Keratinocyte (primary cell): Measurements from ENCODE around the gene RHAG. TPM values are rescaled to one million over a fixed set of nuclear protein-coding genes. Genes with fewer than 3 reads are reported as not detected.
A peak's percentile ranks its signal among the peaks of the same experiment; 100 is the strongest.

Experiments used
- DNase-seq: peaks from one replicate; pipeline ENCODE4 v3.0.0-alpha.2; 2011; ENCODE audit warnings: low read depth, missing footprints, low spot score
- FAIRE-seq: peaks from 2 replicates; lab custom pipeline; 2011; peaks lifted over from hg19 to GRCh38; lab: Jason Lieb, UNC
- H2AFZ ChIP-seq: 2 replicates; pipeline ENCODE4 v1.6.0; 2012; ENCODE audit warnings: low read length, control low read depth, inconsistent platforms; ENCODE audit not compliant: control insufficient read depth
- H3K27ac ChIP-seq: 2 replicates; pipeline ENCODE4 v1.5.1; 2011; ENCODE audit warnings: low read length; ENCODE audit not compliant: control insufficient read depth, insufficient read depth
- H3K27me3 ChIP-seq: 3 replicates; pipeline ENCODE4 v1.6.0; 2011; ENCODE audit warnings: low read length; ENCODE audit not compliant: control insufficient read depth, insufficient read depth; ENCODE audit errors: extremely low read depth
- H3K36me3 ChIP-seq, 2 experiments: 2 replicates in 1 of 2; 3 replicates in 1 of 2; pipeline ENCODE4 v1.5.1; 2011; ENCODE audit warnings: low read length in 2 of 2, mild to moderate bottlenecking in 1 of 2; ENCODE audit not compliant: control insufficient read depth in 2 of 2, insufficient read depth in 2 of 2; ENCODE audit errors: extremely low read depth in 1 of 2
- H3K4me1 ChIP-seq: 3 replicates; pipeline ENCODE4 v1.5.1; 2011; ENCODE audit warnings: low read length; ENCODE audit not compliant: control insufficient read depth, insufficient read depth; ENCODE audit errors: extremely low read depth
- H3K4me2 ChIP-seq: 3 replicates; pipeline ENCODE4 v1.6.0; 2011; ENCODE audit warnings: low read depth, low read length; ENCODE audit not compliant: control insufficient read depth, insufficient read depth; ENCODE audit errors: extremely low read depth
- H3K4me3 ChIP-seq, 3 experiments: fragments of 200-600 bp in 1 of 3; sonication (generic) in 1 of 3; 2 replicates in 2 of 3; 3 replicates in 1 of 3; pipeline ENCODE4 v1.5.1; 2011 to 2016; ENCODE audit warnings: low read length in 3 of 3, mild to moderate bottlenecking in 3 of 3, control low read depth in 2 of 3, inconsistent platforms in 1 of 3, low read depth in 1 of 3, mixed read lengths in 1 of 3, mixed run types in 1 of 3, moderate library complexity in 1 of 3; ENCODE audit not compliant: control insufficient read depth in 2 of 3, insufficient read depth in 2 of 3; ENCODE audit errors: extremely low read depth in 1 of 3
- H3K79me2 ChIP-seq: 2 replicates; pipeline ENCODE4 v1.6.0; 2012; ENCODE audit warnings: low read length; ENCODE audit not compliant: control insufficient read depth, insufficient read depth
- H3K9ac ChIP-seq: 3 replicates; pipeline ENCODE4 v1.6.0; 2011; ENCODE audit warnings: low read length; ENCODE audit not compliant: control insufficient read depth, insufficient read depth; ENCODE audit errors: extremely low read depth
- H3K9me1 ChIP-seq: 3 replicates; pipeline ENCODE4 v1.6.0; 2011; ENCODE audit warnings: low read length; ENCODE audit not compliant: control insufficient read depth, insufficient read depth; ENCODE audit errors: extremely low read depth
- H3K9me3 ChIP-seq: 2 replicates; pipeline ENCODE4 v1.5.1; 2012; ENCODE audit warnings: low read depth, low read length; ENCODE audit not compliant: control insufficient read depth
- H4K20me1 ChIP-seq: 3 replicates; pipeline ENCODE4 v1.6.0; 2011; ENCODE audit warnings: low read length; ENCODE audit not compliant: control insufficient read depth, insufficient read depth; ENCODE audit errors: extremely low read depth
- EZH2 ChIP-seq: IDR thresholded peaks from one replicate; pipeline ENCODE4 v1.6.1; 2012; ENCODE audit warnings: inconsistent platforms, mild to moderate bottlenecking, low read length, moderate library complexity
- dilution Hi-C: fragments of 300-500 bp; cut with MboI; formaldehyde crosslinking; loops from one replicate; pipeline ENCODE4 v1.7.0; 2020; ENCODE audit warnings: low sequenced_read_pairs; ENCODE audit not compliant: extremely low pct_ligation_motif_present
- polyA plus RNA-seq, 5 experiments: library from polyadenylated mRNA; depleted of rRNA in 3 of 5; stranded (reverse) in 3 of 5; stranded (forward) in 1 of 5; unstranded in 1 of 5; fragments of >200 nt; gene quantifications; 1 replicate in 1 of 5; 2 replicates in 3 of 5; 3 replicates in 1 of 5; pipeline versions ENCODE4 v1.2.1 to v1.2.3, GENCODE V29; 2011 to 2012; ENCODE audit warnings: missing spikeins in 2 of 5, low read depth in 1 of 5, low replicate concordance in 1 of 5
- TF ChIP-seq, protein P1 (sequence below), 3 experiments: IDR thresholded peaks in 1 of 3; conservative IDR thresholded peaks in 1 of 3; optimal IDR thresholded peaks in 1 of 3; 2 replicates in 2 of 3; 3 replicates in 1 of 3; pipeline versions ENCODE3 to v1.5.1; 2011; ENCODE audit warnings: low read length in 3 of 3, mild to moderate bottlenecking in 3 of 3, moderate library complexity in 2 of 3, control low read depth in 1 of 3, inconsistent platforms in 1 of 3; ENCODE audit not compliant: insufficient read depth in 2 of 3; ENCODE audit errors: extremely low read depth in 1 of 3

Gene RHAG
- polyA plus RNA-seq, 1 donor (not counting 4 experiments of a cell fraction or from before 2014, with no cell fraction given) = not detected

DNA sequence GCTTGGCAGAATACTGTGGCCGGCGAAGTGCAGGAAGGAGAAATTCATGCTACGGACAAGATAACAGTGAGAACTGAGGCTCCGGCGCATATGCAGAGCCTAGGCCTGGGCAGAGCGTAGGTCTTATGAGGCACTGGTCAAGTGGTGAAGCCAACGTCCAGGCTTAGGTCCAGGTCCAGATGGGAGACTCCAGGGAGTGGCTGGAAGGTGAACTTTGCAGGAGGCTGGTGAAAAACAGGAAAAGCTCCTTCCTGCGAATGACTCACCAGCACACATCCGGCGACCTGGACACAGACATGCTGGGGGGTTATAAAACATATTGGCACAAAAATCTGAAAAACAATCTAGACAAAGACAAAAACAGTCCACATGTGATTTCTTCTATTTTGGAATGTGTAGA lies 70.8 kb downstream of the RHAG start:
- Histone ChIP-seq H3K9me3 (no peaks in the 10 kb centered on the region), H3K27me3 (no peaks in the 10 kb centered on the region), H3K27ac (no peak overlapping the region), H3K4me2 (peak overlapping the region; percentile 52), H3K36me3 (peaks cover 0 to 1% of the 10 kb centered on the region in 2 experiments), H4K20me1 (no peaks in the 10 kb centered on the region), H2AFZ (peak overlapping the region; percentile 66), H3K4me1 (peaks cover 19% of the 10 kb centered on the region), H3K4me3 (no peak overlapping the region), H3K79me2 (no peaks in the 10 kb centered on the region), H3K9ac (no peak overlapping the region), H3K9me1 (no peaks in the 10 kb centered on the region)
- no peak for TF ChIP-seq EZH2
- TF ChIP-seq, protein P1, sequence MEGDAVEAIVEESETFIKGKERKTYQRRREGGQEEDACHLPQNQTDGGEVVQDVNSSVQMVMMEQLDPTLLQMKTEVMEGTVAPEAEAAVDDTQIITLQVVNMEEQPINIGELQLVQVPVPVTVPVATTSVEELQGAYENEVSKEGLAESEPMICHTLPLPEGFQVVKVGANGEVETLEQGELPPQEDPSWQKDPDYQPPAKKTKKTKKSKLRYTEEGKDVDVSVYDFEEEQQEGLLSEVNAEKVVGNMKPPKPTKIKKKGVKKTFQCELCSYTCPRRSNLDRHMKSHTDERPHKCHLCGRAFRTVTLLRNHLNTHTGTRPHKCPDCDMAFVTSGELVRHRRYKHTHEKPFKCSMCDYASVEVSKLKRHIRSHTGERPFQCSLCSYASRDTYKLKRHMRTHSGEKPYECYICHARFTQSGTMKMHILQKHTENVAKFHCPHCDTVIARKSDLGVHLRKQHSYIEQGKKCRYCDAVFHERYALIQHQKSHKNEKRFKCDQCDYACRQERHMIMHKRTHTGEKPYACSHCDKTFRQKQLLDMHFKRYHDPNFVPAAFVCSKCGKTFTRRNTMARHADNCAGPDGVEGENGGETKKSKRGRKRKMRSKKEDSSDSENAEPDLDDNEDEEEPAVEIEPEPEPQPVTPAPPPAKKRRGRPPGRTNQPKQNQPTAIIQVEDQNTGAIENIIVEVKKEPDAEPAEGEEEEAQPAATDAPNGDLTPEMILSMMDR (optimal IDR thresholded peaks at IDR 0.05 in 1 of 3, IDR thresholded peaks at IDR 0.05 in 1 of 3, conservative IDR thresholded peaks at IDR 0.05 in 1 of 3; ENCODE audit: extremely low read depth in 1 of 3, insufficient read depth in 2 of 3, low read length in 3 of 3) = no peak
- FAIRE-seq (peak; percentile 32), DNase-seq (no peak)
- dilution Hi-C loops = no loop called here

DNA sequence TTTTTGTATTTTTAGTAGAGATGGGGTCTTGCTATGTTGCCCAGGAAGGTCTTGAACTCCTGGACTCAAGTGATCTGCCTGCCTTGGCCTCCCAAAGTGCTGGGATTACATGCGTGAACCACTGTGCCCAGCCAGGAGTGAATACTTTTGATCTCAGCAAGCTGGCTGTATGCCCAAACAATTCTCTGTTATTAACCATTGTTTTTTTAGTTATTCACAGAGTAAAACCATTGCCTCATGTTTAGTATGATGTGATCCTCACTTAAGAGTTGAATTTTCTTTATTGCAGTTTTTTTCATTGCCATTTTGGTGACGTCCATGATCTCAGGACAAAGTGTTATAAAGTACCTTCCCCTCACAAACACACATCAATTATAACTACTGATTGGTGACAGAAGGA lies 71.4 kb downstream of the RHAG start:
- Histone ChIP-seq H3K9ac (no peak overlapping the region), H3K4me2 (no peak overlapping the region), H3K79me2 (no peaks in the 10 kb centered on the region), H2AFZ (no peak overlapping the region), H3K36me3 (peaks cover 0 to 1% of the 10 kb centered on the region in 2 experiments), H3K27ac (no peak overlapping the region), H3K9me1 (no peaks in the 10 kb centered on the region), H4K20me1 (no peaks in the 10 kb centered on the region), H3K9me3 (no peaks in the 10 kb centered on the region), H3K4me3 (no peak overlapping the region), H3K4me1 (peaks cover 15% of the 10 kb centered on the region), H3K27me3 (no peaks in the 10 kb centered on the region)
- dilution Hi-C loops = no loop called here
- DNase-seq = no peak
- no peak for FAIRE-seq
- TF ChIP-seq, protein P1 (optimal IDR thresholded peaks at IDR 0.05 in 1 of 3, IDR thresholded peaks at IDR 0.05 in 1 of 3, conservative IDR thresholded peaks at IDR 0.05 in 1 of 3; ENCODE audit: extremely low read depth in 1 of 3, insufficient read depth in 2 of 3, low read length in 3 of 3) = no peak
- TF ChIP-seq EZH2 = no peak
